ENCODE results near the gene ENOX1. TPM values are rescaled to one million over a fixed set of nuclear protein-coding genes. Genes with fewer than 3 reads are reported as not detected.

The ENOX1 gene
- total RNA-seq, 2 experiments from 2014 or later = 0.35 to 0.64 TPM

GRCh38 chr13:43237616-43238015, 549.2 kb downstream of the ENOX1 start:
- peaks cover 6% of the 10 kb centered on the region for H3K27me3 Mint-ChIP-seq (ENCODE audit: low read depth)
- DNase-seq = no peak
- H3K4me3 Mint-ChIP-seq = no peak overlapping the region
- no peaks in the 10 kb centered on the region for H3K36me3 Mint-ChIP-seq (ENCODE audit: low read depth)
- no peaks in the 10 kb centered on the region for H3K9me3 Mint-ChIP-seq
- no peak overlapping the region for H3K27ac Mint-ChIP-seq
- intact Hi-C loops (cut with micrococcal nuclease) = no loop called here
- no peaks in the 10 kb centered on the region for H3K4me1 Mint-ChIP-seq (ENCODE audit: low read depth)
- CTCF ChIA-PET = no interaction called here

- Mint-ChIP-seq H3K36me3 (ENCODE audit: low read depth) (no peaks in the 10 kb centered on the region), H3K4me1 (ENCODE audit: low read depth) (no peaks in the 10 kb centered on the region), H3K9me3 (no peaks in the 10 kb centered on the region), H3K4me3 (no peak overlapping the region), H3K27me3 (ENCODE audit: low read depth) (peaks cover 3% of the 10 kb centered on the region), H3K27ac (no peak overlapping the region)
- intact Hi-C loops (cut with micrococcal nuclease) = no loop called here
- DNase-seq = no peak
- CTCF ChIA-PET = no interaction called here
Measured at GRCh38 chr13:43235028-43235427, 551.7 kb downstream of the ENOX1 start.

GRCh38 chr13:43232873-43233265, 553.9 kb downstream of the ENOX1 start:
- H3K27ac Mint-ChIP-seq = no peak overlapping the region
- intact Hi-C loops (cut with micrococcal nuclease) = no loop called here
- no peak overlapping the region for H3K4me3 Mint-ChIP-seq
- CTCF ChIA-PET = interaction anchor here (0.7 kb wide), 1 partner anchor 38 kb away, joined by 3 read pairs; no protein-coding TSS in a partner anchor
- no peak for DNase-seq
- H3K9me3 Mint-ChIP-seq = no peaks in the 10 kb centered on the region
- H3K4me1 Mint-ChIP-seq (ENCODE audit: low read depth) = no peaks in the 10 kb centered on the region
- no peaks in the 10 kb centered on the region for H3K36me3 Mint-ChIP-seq (ENCODE audit: low read depth)
- H3K27me3 Mint-ChIP-seq (ENCODE audit: low read depth) = peaks cover 3% of the 10 kb centered on the region

GRCh38 chr13:43232144-43232872, 554.5 kb downstream of the ENOX1 start:
- Mint-ChIP-seq H3K27me3 (ENCODE audit: low read depth) (peaks cover under 1% of the 10 kb centered on the region), H3K36me3 (ENCODE audit: low read depth) (no peaks in the 10 kb centered on the region), H3K4me3 (no peak overlapping the region), H3K9me3 (no peaks in the 10 kb centered on the region), H3K4me1 (ENCODE audit: low read depth) (no peaks in the 10 kb centered on the region), H3K27ac (no peak overlapping the region)
- no peak for DNase-seq
- intact Hi-C loops (cut with micrococcal nuclease) = no loop called here
- CTCF ChIA-PET = no interaction called here

GRCh38 chr13:43230989-43231388, 555.8 kb downstream of the ENOX1 start:
- CTCF ChIA-PET = interaction anchor here (0.7 kb wide), 1 partner anchor 215 kb away, joined by 3 read pairs; no protein-coding TSS in a partner anchor
- H3K27ac Mint-ChIP-seq = no peak overlapping the region

DNA sequence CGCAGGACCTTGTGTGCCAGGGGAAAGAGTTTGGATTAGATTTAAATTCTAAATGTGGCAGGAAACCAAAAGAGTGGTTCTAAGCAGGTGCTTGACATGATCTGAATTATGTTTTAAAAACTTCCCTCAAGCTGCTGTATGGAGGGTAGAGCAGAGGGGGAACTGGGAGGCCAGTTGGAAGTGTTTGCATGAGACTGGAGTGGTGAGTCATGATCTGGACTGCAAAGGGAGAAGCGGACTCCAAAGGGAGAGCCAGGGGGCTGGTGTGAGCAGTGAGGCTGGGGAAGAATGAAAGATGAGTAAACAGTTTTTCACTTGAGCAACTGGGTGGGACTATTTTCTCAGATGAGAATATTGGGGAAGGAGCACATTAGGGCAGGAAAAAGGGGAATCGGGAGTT, 557.3 kb downstream of the ENOX1 start:
- CTCF ChIA-PET = no interaction called here
- intact Hi-C loops (cut with micrococcal nuclease) = no loop called here
- Mint-ChIP-seq H3K27me3 (ENCODE audit: low read depth) (peaks cover 4% of the 10 kb centered on the region), H3K9me3 (no peaks in the 10 kb centered on the region), H3K4me3 (no peak overlapping the region), H3K27ac (no peak overlapping the region), H3K4me1 (ENCODE audit: low read depth) (no peaks in the 10 kb centered on the region), H3K36me3 (ENCODE audit: low read depth) (no peaks in the 10 kb centered on the region)
- DNase-seq = no peak

More at GRCh38 chr13:43230989-43231388, 555.8 kb downstream of the ENOX1 start:
- no peaks in the 10 kb centered on the region for H3K4me1 Mint-ChIP-seq (ENCODE audit: low read depth)
- no peak overlapping the region for H3K4me3 Mint-ChIP-seq
- no peaks in the 10 kb centered on the region for H3K9me3 Mint-ChIP-seq
- H3K36me3 Mint-ChIP-seq (ENCODE audit: low read depth) = no peaks in the 10 kb centered on the region
- no peak for DNase-seq
- no peaks in the 10 kb centered on the region for H3K27me3 Mint-ChIP-seq (ENCODE audit: low read depth)
- intact Hi-C loops (cut with micrococcal nuclease) = no loop called here

- Mint-ChIP-seq H3K4me3 (no peak overlapping the region), H3K36me3 (ENCODE audit: low read depth) (no peaks in the 10 kb centered on the region), H3K9me3 (no peaks in the 10 kb centered on the region), H3K27me3 (ENCODE audit: low read depth) (peaks cover 5% of the 10 kb centered on the region), H3K4me1 (ENCODE audit: low read depth) (no peaks in the 10 kb centered on the region), H3K27ac (no peak overlapping the region)
- no peak for DNase-seq
- CTCF ChIA-PET = interaction anchor here (0.6 kb wide), 1 partner anchor 43 kb away, joined by 3 read pairs; no protein-coding TSS in a partner anchor
- intact Hi-C loops (cut with micrococcal nuclease) = no loop called here
Measured at GRCh38 chr13:43227721-43228120, 559.1 kb downstream of the ENOX1 start.

DNA sequence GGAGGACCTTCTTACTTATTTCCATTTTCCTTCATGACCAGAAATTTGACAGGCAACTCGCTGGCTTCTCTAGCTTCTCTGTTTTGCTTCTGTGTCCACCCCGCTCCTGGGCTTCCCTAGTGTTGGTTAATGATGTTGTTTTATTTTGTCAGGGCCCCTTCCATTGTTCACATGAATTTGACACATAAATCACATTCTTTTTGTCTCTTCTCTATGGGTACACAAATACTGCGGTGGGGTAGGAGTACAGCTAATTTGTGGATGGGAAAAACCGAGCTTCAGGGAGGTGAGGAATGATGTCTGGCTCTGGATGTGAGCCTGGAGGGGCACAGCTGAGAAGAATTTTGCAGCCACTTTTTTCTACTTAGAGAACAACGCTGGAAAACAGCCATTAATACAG, 563.6 kb downstream of the ENOX1 start:
- DNase-seq = no peak
- Mint-ChIP-seq H3K36me3 (ENCODE audit: low read depth) (no peaks in the 10 kb centered on the region), H3K27me3 (ENCODE audit: low read depth) (peaks cover 8% of the 10 kb centered on the region), H3K4me3 (no peak overlapping the region), H3K4me1 (ENCODE audit: low read depth) (no peaks in the 10 kb centered on the region), H3K27ac (no peak overlapping the region), H3K9me3 (no peaks in the 10 kb centered on the region)
- intact Hi-C loops (cut with micrococcal nuclease) = no loop called here
- CTCF ChIA-PET = no interaction called here

DNA sequence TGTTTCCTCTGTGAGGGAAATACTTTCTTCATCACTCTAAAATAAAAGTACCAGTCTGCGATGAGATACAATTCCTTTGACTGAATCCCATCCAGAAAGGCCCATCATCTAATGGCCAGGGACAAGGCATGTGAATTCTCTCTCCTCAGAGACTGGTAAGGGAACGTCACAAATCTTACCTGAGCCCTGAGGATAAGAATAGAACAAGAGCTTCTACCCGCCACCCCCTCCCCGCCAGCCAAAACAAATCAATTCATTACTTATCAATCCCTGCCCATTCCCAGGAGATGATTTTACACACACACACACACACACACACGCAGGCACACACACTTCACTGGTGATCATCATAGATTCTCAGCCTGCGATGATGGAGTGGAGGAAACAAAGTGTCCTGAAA, 564.7 kb downstream of the ENOX1 start:
- Mint-ChIP-seq H3K4me3 (no peak overlapping the region), H3K36me3 (ENCODE audit: low read depth) (no peaks in the 10 kb centered on the region), H3K27ac (no peak overlapping the region), H3K9me3 (no peaks in the 10 kb centered on the region), H3K4me1 (ENCODE audit: low read depth) (no peaks in the 10 kb centered on the region), H3K27me3 (ENCODE audit: low read depth) (peaks cover 8% of the 10 kb centered on the region)
- DNase-seq = no peak
- intact Hi-C loops (cut with micrococcal nuclease) = no loop called here
- CTCF ChIA-PET = no interaction called here

DNA sequence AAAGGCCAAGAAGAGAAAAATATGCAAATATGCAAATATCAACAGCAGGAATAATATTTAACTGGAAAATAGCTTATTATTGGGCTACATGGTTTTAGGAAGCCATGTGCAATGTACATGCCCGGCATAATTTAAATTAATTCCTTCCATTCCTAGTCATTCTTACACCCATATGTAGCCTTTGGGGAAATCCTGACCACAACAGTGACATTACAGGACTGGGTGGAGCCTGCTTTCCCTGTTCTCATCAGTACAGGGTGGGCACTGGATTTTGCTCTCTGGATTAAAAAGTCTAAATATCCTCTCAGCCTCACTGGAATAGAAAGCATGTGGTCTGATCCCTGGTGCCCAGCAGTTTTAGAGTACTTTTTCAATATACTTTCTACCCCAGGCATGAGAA, 565.2 kb downstream of the ENOX1 start:
- no peak overlapping the region for H3K27ac Mint-ChIP-seq
- no peak overlapping the region for H3K4me3 Mint-ChIP-seq
- H3K27me3 Mint-ChIP-seq (ENCODE audit: low read depth) = peaks cover 8% of the 10 kb centered on the region
- no peaks in the 10 kb centered on the region for H3K36me3 Mint-ChIP-seq (ENCODE audit: low read depth)
- CTCF ChIA-PET = no interaction called here
- DNase-seq = no peak
- H3K9me3 Mint-ChIP-seq = no peaks in the 10 kb centered on the region
- intact Hi-C loops (cut with micrococcal nuclease) = no loop called here
- no peaks in the 10 kb centered on the region for H3K4me1 Mint-ChIP-seq (ENCODE audit: low read depth)

DNA sequence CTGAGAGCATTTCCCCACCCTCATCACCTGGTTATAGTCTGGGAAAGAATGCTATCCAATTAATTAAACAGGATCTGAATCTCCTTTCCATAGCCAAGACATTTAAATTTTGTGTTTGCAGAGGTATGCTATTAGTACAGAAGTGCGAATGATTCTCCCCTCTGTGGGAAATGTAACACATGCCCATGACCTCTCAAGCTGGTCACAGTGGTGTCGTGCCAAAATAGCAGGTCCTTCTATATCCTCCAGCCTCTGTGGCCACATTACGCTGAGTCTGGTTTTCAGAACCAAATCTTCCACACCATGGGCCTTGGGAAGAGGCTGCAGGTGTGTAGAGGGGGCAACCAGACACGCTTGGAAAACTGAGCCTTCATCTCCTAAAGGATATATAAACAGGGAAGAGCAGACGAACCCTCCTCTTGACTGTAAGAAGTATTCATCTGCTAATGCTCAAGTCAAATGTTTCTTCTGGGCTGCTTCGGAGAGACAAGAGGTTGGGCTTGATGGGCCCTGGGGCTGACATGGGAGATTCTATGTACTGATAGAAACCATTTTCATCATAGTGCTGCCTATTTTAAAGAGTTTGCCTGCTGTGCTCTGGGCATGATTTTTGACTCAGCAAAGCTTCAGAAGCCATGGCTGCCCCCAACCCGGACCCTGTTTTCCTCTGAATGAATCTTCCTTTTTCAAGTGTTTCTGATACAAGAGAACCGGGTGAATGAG, 565.7 kb downstream of the ENOX1 start:
- H3K4me1 Mint-ChIP-seq (ENCODE audit: low read depth) = no peaks in the 10 kb centered on the region
- H3K4me3 Mint-ChIP-seq = no peak overlapping the region
- no peaks in the 10 kb centered on the region for H3K36me3 Mint-ChIP-seq (ENCODE audit: low read depth)

GRCh38 chr13:43214124-43214523, 572.6 kb downstream of the ENOX1 start:
- Mint-ChIP-seq H3K4me3 (no peak overlapping the region), H3K27me3 (ENCODE audit: low read depth) (no peaks in the 10 kb centered on the region), H3K4me1 (ENCODE audit: low read depth) (no peaks in the 10 kb centered on the region), H3K36me3 (ENCODE audit: low read depth) (no peaks in the 10 kb centered on the region), H3K9me3 (no peaks in the 10 kb centered on the region), H3K27ac (no peak overlapping the region)
- intact Hi-C loops (cut with micrococcal nuclease) = no loop called here
- CTCF ChIA-PET = no interaction called here
- DNase-seq = no peak

More for the DNA sequence above, 565.7 kb downstream of the ENOX1 start:
- DNase-seq = no peak
- CTCF ChIA-PET = no interaction called here
- H3K27me3 Mint-ChIP-seq (ENCODE audit: low read depth) = peaks cover 8% of the 10 kb centered on the region
- intact Hi-C loops (cut with micrococcal nuclease) = no loop called here
- no peak overlapping the region for H3K27ac Mint-ChIP-seq
- H3K9me3 Mint-ChIP-seq = no peaks in the 10 kb centered on the region

DNA sequence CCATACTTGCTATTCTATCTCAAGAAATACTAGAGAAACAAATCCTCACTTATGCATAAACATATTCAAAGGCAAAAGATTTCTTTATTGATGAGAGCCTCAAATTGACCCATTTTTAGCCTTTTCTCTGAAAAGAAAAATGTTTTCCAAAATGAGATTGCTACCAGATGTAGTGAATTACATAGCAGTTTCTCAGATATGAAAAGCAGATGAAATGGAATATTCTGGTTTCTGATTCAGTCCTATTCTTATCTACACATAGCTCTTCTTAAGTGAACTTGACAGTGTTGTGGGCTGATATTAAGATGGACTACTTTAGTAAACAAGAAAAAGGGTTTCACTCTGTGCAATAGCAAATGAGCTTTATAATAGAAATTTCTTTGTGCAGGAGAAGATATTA, 579.9 kb downstream of the ENOX1 start:
- CTCF ChIA-PET = no interaction called here
- Mint-ChIP-seq H3K36me3 (ENCODE audit: low read depth) (no peaks in the 10 kb centered on the region), H3K4me3 (no peak overlapping the region), H3K27me3 (ENCODE audit: low read depth) (no peaks in the 10 kb centered on the region), H3K9me3 (peaks cover 8% of the 10 kb centered on the region), H3K27ac (no peak overlapping the region), H3K4me1 (ENCODE audit: low read depth) (no peaks in the 10 kb centered on the region)
- intact Hi-C loops (cut with micrococcal nuclease) = no loop called here
- DNase-seq = no peak

Measured in activated naive CD4-positive, alpha-beta T cell treated with anti-CD3 and anti-CD28 coated beads for 36 hours (primary cell).